H1 (cell line): ENCODE data around the gene CUL1.

Experiments
- CBX5 ChIP-seq: fragments of 300-800, 300-1000 bp; sonication (generic); IDR thresholded peaks from 2 replicates; pipeline ENCODE4 v1.7.1; 2016; ENCODE audit warnings: antibody characterized with exemption, low read length, low read depth
- CHD1 ChIP-seq: IDR thresholded peaks from 2 replicates; pipeline ENCODE4 v1.6.1; 2012; ENCODE audit warnings: low read depth, low read length, improper control_type of control experiment
- CTCF ChIP-seq, 3 experiments: IDR thresholded peaks; 1 replicate in 2 of 3; 2 replicates in 1 of 3; pipeline versions ENCODE4 v1.5.1 to v1.6.1; 2011; ENCODE audit warnings: low read length in 3 of 3, mild to moderate bottlenecking in 3 of 3, inconsistent platforms in 2 of 3, low read depth in 1 of 3, moderate library complexity in 1 of 3; ENCODE audit not compliant: insufficient read depth in 1 of 3; ENCODE audit errors: control extremely low read depth in 1 of 3
- EP300 ChIP-seq, 2 experiments: IDR thresholded peaks; 1 replicate in 1 of 2; 2 replicates in 1 of 2; pipeline ENCODE4 v1.6.1; 2011 to 2012; ENCODE audit warnings: low read depth in 2 of 2, low read length in 2 of 2, mild to moderate bottlenecking in 2 of 2, borderline replicate concordance in 1 of 2, inconsistent platforms in 1 of 2, moderate library complexity in 1 of 2
- EZH2 ChIP-seq: fragments of 200-600 bp; sonication (generic); IDR thresholded peaks from 2 replicates; pipeline ENCODE4 v1.7.1; 2012; ENCODE audit warnings: low read depth, mild to moderate bottlenecking, moderate library complexity, low read length, inconsistent platforms; ENCODE audit not compliant: severe bottlenecking
- NANOG ChIP-seq: IDR thresholded peaks from 2 replicates; pipeline ENCODE4 v1.6.1; 2011; ENCODE audit warnings: low read length, low read depth, mild to moderate bottlenecking, inconsistent platforms; ENCODE audit not compliant: insufficient read depth, poor library complexity, severe bottlenecking
- POLR2A ChIP-seq, 2 experiments: IDR thresholded peaks; 1 replicate in 1 of 2; 2 replicates in 1 of 2; pipeline ENCODE4 v1.6.1; 2011; ENCODE audit warnings: low read depth in 2 of 2, low read length in 2 of 2, mild to moderate bottlenecking in 2 of 2; ENCODE audit errors: control extremely low read depth in 1 of 2
- POLR2AphosphoS5 ChIP-seq: IDR thresholded peaks from 2 replicates; pipeline ENCODE4 v1.6.1; 2011; ENCODE audit warnings: low read depth, low read length
- RXRA ChIP-seq: IDR thresholded peaks from 2 replicates; pipeline ENCODE4 v1.6.1; 2011; ENCODE audit warnings: low read depth, mild to moderate bottlenecking, low read length, moderate library complexity; ENCODE audit not compliant: insufficient read depth
- SP1 ChIP-seq: IDR thresholded peaks from 2 replicates; pipeline ENCODE4 v1.6.1; 2011; ENCODE audit warnings: low read depth, low read length
- SRF ChIP-seq: IDR thresholded peaks from 2 replicates; pipeline ENCODE4 v1.6.1; 2011; ENCODE audit warnings: mild to moderate bottlenecking, low read depth, low read length, moderate library complexity
- TAF1 ChIP-seq: IDR thresholded peaks from 2 replicates; pipeline ENCODE4 v1.6.1; 2011; ENCODE audit warnings: mild to moderate bottlenecking, low read depth, low read length
- TBP ChIP-seq: IDR thresholded peaks from 2 replicates; pipeline ENCODE4 v1.6.1; 2011; ENCODE audit warnings: low read depth, low read length, improper control_type of control experiment
- USF2 ChIP-seq: IDR thresholded peaks from 2 replicates; pipeline ENCODE4 v1.6.1; 2011; ENCODE audit warnings: low read length, improper control_type of control experiment

- no peak for TF ChIP-seq CTCF (IDR thresholded peaks at IDR 0.05; ENCODE audit: control extremely low read depth in 1 of 3, insufficient read depth in 1 of 3, low read depth in 1 of 3, low read length in 3 of 3)
- TF ChIP-seq POLR2A (IDR thresholded peaks at IDR 0.05; ENCODE audit: control extremely low read depth in 1 of 2, low read depth in 2 of 2, low read length in 2 of 2) = no peak
- TF ChIP-seq EZH2 = no peak
- TF ChIP-seq USF2 = no peak
- no peak for TF ChIP-seq SP1
- no peak for TF ChIP-seq TAF1
- TF ChIP-seq NANOG = no peak
- no peak for TF ChIP-seq CBX5
- no peak for TF ChIP-seq POLR2AphosphoS5
- no peak for TF ChIP-seq TBP
- TF ChIP-seq EP300 (IDR thresholded peaks at IDR 0.05; ENCODE audit: borderline replicate concordance in 1 of 2, low read depth in 2 of 2, low read length in 2 of 2) = no peak
- TF ChIP-seq CHD1 = no peak
- no peak for TF ChIP-seq SRF
- TF ChIP-seq RXRA = no peak
These were observed 18.6 kb downstream of the CUL1 start for GRCh38 chr7:148717266-148717793.
